Ascending aorta (tissue), 2 donors: ENCODE measurements around the gene CATSPERZ. TPM values are rescaled to one million over a fixed set of nuclear protein-coding genes. Genes with fewer than 3 reads are reported as not detected.

ENCODE experiments used
- DNase-seq, 2 donors: peaks; one replicate each; pipeline ENCODE4 v3.0.0-alpha.2; 2019; ENCODE audit warnings: low spot score in 2 of 2
- H3K27ac ChIP-seq, 2 donors: fragments of 200-600 bp; sonication (generic); one replicate each; pipeline ENCODE4 v1.5.1; 2016 to 2017; ENCODE audit warnings: mild to moderate bottlenecking in 1 of 2
- H3K27me3 ChIP-seq: fragments of 200-600 bp; sonication (generic); one replicate; pipeline ENCODE4 v1.5.1; 2017
- H3K36me3 ChIP-seq, 2 donors: fragments of 200-600 bp; sonication (generic); one replicate each; pipeline ENCODE4 v1.5.1; 2016
- H3K4me1 ChIP-seq, 2 donors: fragments of 200-600 bp; sonication (generic); one replicate each; pipeline ENCODE4 v1.5.1; 2016 to 2017; ENCODE audit warnings: mild to moderate bottlenecking in 1 of 2
- H3K4me3 ChIP-seq, 2 donors: fragments of 200-600 bp; sonication (generic); one replicate each; pipeline ENCODE4 v1.5.1; 2016 to 2017; ENCODE audit warnings: mild to moderate bottlenecking in 1 of 2
- H3K9me3 ChIP-seq, 2 donors: fragments of 200-600 bp; sonication (generic); one replicate each; pipeline ENCODE4 v1.5.1; 2016
- CTCF ChIP-seq, 3 experiments: fragments of 200-600 bp in 2 of 3; fragments of 450-650 bp in 1 of 3; sonication (generic) in 2 of 3; IDR thresholded peaks; one replicate each; pipeline ENCODE4 v1.5.1; 2016 to 2019; ENCODE audit warnings: antibody characterized with exemption in 3 of 3, mild to moderate bottlenecking in 1 of 3, moderate library complexity in 1 of 3
- intact Hi-C: fragments of 100-400 bp; cut with DNase I; formaldehyde crosslinking; loops from one replicate; pipeline ENCODE4 v1.15.1; 2023
- total RNA-seq: library from RNA; depleted of rRNA; stranded (reverse); fragments of >200 nt; gene quantifications from one replicate; pipeline ENCODE4 v1.1.0, GENCODE V29; 2016

Gene CATSPERZ
- total RNA-seq, 1 donor from 2014 or later = not detected

- H3K4me3 ChIP-seq = no peak overlapping the region
- H3K9me3 ChIP-seq = no peaks in the 10 kb centered on the region
- H3K27ac ChIP-seq = no peak overlapping the region
- peaks cover 3 to 6% of the 10 kb centered on the region in 2 donors for H3K4me1 ChIP-seq
- DNase-seq = no peak
- intact Hi-C loops = no loop called here
- H3K36me3 ChIP-seq = no peaks in the 10 kb centered on the region
- no peaks in the 10 kb centered on the region for H3K27me3 ChIP-seq
- no peak for TF ChIP-seq CTCF (IDR thresholded peaks at IDR 0.05)
Measured at GRCh38 chr11:64339286-64339685, 39.1 kb downstream of the CATSPERZ start.

GRCh38 chr11:64339754-64340408 lies 39.7 kb downstream of the CATSPERZ start, which contains the start of gene CCDC88B:
Gene CCDC88B, plus strand, starts transcription at chr11:64340204. Its CDS starts 63 bp downstream, at chr11:64340267.
- Histone ChIP-seq H3K36me3 (no peaks in the 10 kb centered on the region), H3K4me1 (peaks cover 3 to 6% of the 10 kb centered on the region in 2 donors), H3K4me3 (peak within 1 kb of the TSS in 1 of 2 donors; percentile 36), H3K27ac (no peak within 1 kb of the TSS), H3K9me3 (no peaks in the 10 kb centered on the region), H3K27me3 (no peaks in the 10 kb centered on the region)
- intact Hi-C loops = no loop called here
- no peak for DNase-seq
- no peak for TF ChIP-seq CTCF (IDR thresholded peaks at IDR 0.05)

- no peak for DNase-seq
Measured at GRCh38 chr11:64340671-64341335, 40.6 kb downstream of the CATSPERZ start.

GRCh38 chr11:64341429-64341828 lies 41.3 kb downstream of the CATSPERZ start:
- Histone ChIP-seq H3K4me1 (peaks cover 3 to 6% of the 10 kb centered on the region in 2 donors), H3K36me3 (no peaks in the 10 kb centered on the region), H3K4me3 (no peak overlapping the region), H3K9me3 (no peaks in the 10 kb centered on the region), H3K27ac (no peak overlapping the region), H3K27me3 (no peaks in the 10 kb centered on the region)
- no peak for DNase-seq
- TF ChIP-seq CTCF (IDR thresholded peaks at IDR 0.05) = no peak
- intact Hi-C loops = no loop called here

More at GRCh38 chr11:64340671-64341335, 40.6 kb downstream of the CATSPERZ start:
- H3K9me3 ChIP-seq = no peaks in the 10 kb centered on the region
- peak overlapping the region in 1 of 2 donors; percentile 36 for H3K4me3 ChIP-seq
- intact Hi-C loops = no loop called here
- no peak overlapping the region for H3K27ac ChIP-seq
- TF ChIP-seq CTCF (IDR thresholded peaks at IDR 0.05) = no peak
- H3K27me3 ChIP-seq = no peaks in the 10 kb centered on the region
- peaks cover 3 to 6% of the 10 kb centered on the region in 2 donors for H3K4me1 ChIP-seq
- H3K36me3 ChIP-seq = no peaks in the 10 kb centered on the region

GRCh38 chr11:64341851-64342791 lies 42.0 kb downstream of the CATSPERZ start:
- no peaks in the 10 kb centered on the region for H3K9me3 ChIP-seq
- intact Hi-C loops = loop anchor here (1.0 kb wide), 1 partner anchor 13 kb away; no protein-coding TSS in a partner anchor
- TF ChIP-seq CTCF (IDR thresholded peaks at IDR 0.05) = peak; percentile 41 to 71 (median 57)
- peak overlapping the region; percentile 37 to 70 for H3K27ac ChIP-seq
- DNase-seq = peak; percentile 69 to 93
- peak overlapping the region; percentile 39 to 53 for H3K4me3 ChIP-seq
- no peaks in the 10 kb centered on the region for H3K27me3 ChIP-seq
- no peaks in the 10 kb centered on the region for H3K36me3 ChIP-seq
- peaks cover 3 to 6% of the 10 kb centered on the region in 2 donors for H3K4me1 ChIP-seq
